ENCODE results near the gene RHBDF1. TPM values are rescaled to one million over a fixed set of nuclear protein-coding genes. Genes with fewer than 3 reads are reported as not detected.
"Not testable (repeated sequence)": the region's sequence is repeated elsewhere in the genome, so short reads cannot be mapped to it uniquely, and the experiment has no call there.

The RHBDF1 gene
- total RNA-seq, 1 experiment from 2014 or later = not detected

- H3K27ac ChIP-seq (ENCODE audit: low read length) = no peak overlapping the region
- H3K4me1 ChIP-seq (ENCODE audit: low read length) = peaks cover 9% of the 10 kb centered on the region
Measured at GRCh38 chr16:35011-35677, 37.3 kb downstream of the RHBDF1 start.

GRCh38 chr16:34648-34987, 37.8 kb downstream of the RHBDF1 start:
- H3K4me3 ChIP-seq (ENCODE audit: low read length) = no peak overlapping the region
- H3K9me3 ChIP-seq (ENCODE audit: low read length) = no peaks in the 10 kb centered on the region
- no peaks in the 10 kb centered on the region for H3K9me2 ChIP-seq (replicated peaks; ENCODE audit: insufficient read depth, low read length)
- no peak overlapping the region for H3K27ac ChIP-seq (ENCODE audit: low read length)
- no peak overlapping the region for H2AFZ ChIP-seq (ENCODE audit: low read length)
- no peaks in the 10 kb centered on the region for H3K79me2 ChIP-seq (ENCODE audit: low read length)
- 0 out of 2 replicates have a peak, but pooled peaks cover 4% of the 10 kb centered on the region for H4K20me1 ChIP-seq (ENCODE audit: insufficient read depth, low read depth, low read length)
- H3K4me2 ChIP-seq (ENCODE audit: low read depth, low read length, poor library complexity, severe bottlenecking) = no peak overlapping the region
- H3K4me1 ChIP-seq (ENCODE audit: low read length) = peaks cover 9% of the 10 kb centered on the region
- no peak for DNase-seq
- H3K9ac ChIP-seq (ENCODE audit: low read length) = no peak overlapping the region
- H3K27me3 ChIP-seq (ENCODE audit: low read length) = no peaks in the 10 kb centered on the region
- peaks cover 3% of the 10 kb centered on the region for H3K36me3 ChIP-seq (ENCODE audit: insufficient read depth, low read length)

More at GRCh38 chr16:35011-35677, 37.3 kb downstream of the RHBDF1 start:
- Histone ChIP-seq H2AFZ (ENCODE audit: low read length) (no peak overlapping the region), H3K79me2 (ENCODE audit: low read length) (no peaks in the 10 kb centered on the region), H3K4me2 (ENCODE audit: low read depth, low read length, poor library complexity, severe bottlenecking) (no peak overlapping the region), H3K9ac (ENCODE audit: low read length) (no peak overlapping the region), H3K9me2 (replicated peaks; ENCODE audit: insufficient read depth, low read length) (no peaks in the 10 kb centered on the region), H3K36me3 (ENCODE audit: insufficient read depth, low read length) (peaks cover 3% of the 10 kb centered on the region), H3K4me3 (ENCODE audit: low read length) (no peak overlapping the region), H3K9me3 (ENCODE audit: low read length) (no peaks in the 10 kb centered on the region), H4K20me1 (ENCODE audit: insufficient read depth, low read depth, low read length) (0 out of 2 replicates have a peak, but pooled peaks cover 4% of the 10 kb centered on the region), H3K27me3 (ENCODE audit: low read length) (no peaks in the 10 kb centered on the region)
- no peak for DNase-seq

GRCh38 chr16:33877-34647, 38.4 kb downstream of the RHBDF1 start:
- no peak overlapping the region for H3K4me3 ChIP-seq (ENCODE audit: low read length)
- DNase-seq = no peak

GRCh38 chr16:33154-33876, 39.1 kb downstream of the RHBDF1 start:
- H3K4me2 ChIP-seq (ENCODE audit: low read depth, low read length, poor library complexity, severe bottlenecking); DNase-seq; H3K9me3 ChIP-seq (ENCODE audit: low read length); H3K79me2 ChIP-seq (ENCODE audit: low read length); H3K27me3 ChIP-seq (ENCODE audit: low read length); H3K4me1 ChIP-seq (ENCODE audit: low read length); H2AFZ ChIP-seq (ENCODE audit: low read length); H3K9ac ChIP-seq (ENCODE audit: low read length); H3K36me3 ChIP-seq (ENCODE audit: insufficient read depth, low read length); H3K4me3 ChIP-seq (ENCODE audit: low read length); H3K9me2 ChIP-seq (replicated peaks; ENCODE audit: insufficient read depth, low read length); H3K27ac ChIP-seq (ENCODE audit: low read length); H4K20me1 ChIP-seq (ENCODE audit: insufficient read depth, low read depth, low read length): not testable (repeated sequence)

More at GRCh38 chr16:33877-34647, 38.4 kb downstream of the RHBDF1 start:
- Histone ChIP-seq H3K9me2 (replicated peaks; ENCODE audit: insufficient read depth, low read length) (no peaks in the 10 kb centered on the region), H3K36me3 (ENCODE audit: insufficient read depth, low read length) (peaks cover 3% of the 10 kb centered on the region), H4K20me1 (ENCODE audit: insufficient read depth, low read depth, low read length) (0 out of 2 replicates have a peak, but pooled peaks cover 4% of the 10 kb centered on the region), H3K9me3 (ENCODE audit: low read length) (no peaks in the 10 kb centered on the region), H2AFZ (ENCODE audit: low read length) (no peak overlapping the region), H3K4me2 (ENCODE audit: low read depth, low read length, poor library complexity, severe bottlenecking) (no peak overlapping the region), H3K27me3 (ENCODE audit: low read length) (no peaks in the 10 kb centered on the region), H3K79me2 (ENCODE audit: low read length) (no peaks in the 10 kb centered on the region), H3K9ac (ENCODE audit: low read length) (no peak overlapping the region), H3K4me1 (ENCODE audit: low read length) (peaks cover 5% of the 10 kb centered on the region), H3K27ac (ENCODE audit: low read length) (no peak overlapping the region)

GRCh38 chr16:30627-31026, 41.8 kb downstream of the RHBDF1 start:
- H3K4me1 ChIP-seq (ENCODE audit: low read length); H3K9me2 ChIP-seq (replicated peaks; ENCODE audit: insufficient read depth, low read length); H2AFZ ChIP-seq (ENCODE audit: low read length); H3K4me3 ChIP-seq (ENCODE audit: low read length); H4K20me1 ChIP-seq (ENCODE audit: insufficient read depth, low read depth, low read length); H3K27me3 ChIP-seq (ENCODE audit: low read length); H3K36me3 ChIP-seq (ENCODE audit: insufficient read depth, low read length); H3K9me3 ChIP-seq (ENCODE audit: low read length); DNase-seq; H3K27ac ChIP-seq (ENCODE audit: low read length); H3K9ac ChIP-seq (ENCODE audit: low read length); H3K79me2 ChIP-seq (ENCODE audit: low read length); H3K4me2 ChIP-seq (ENCODE audit: low read depth, low read length, poor library complexity, severe bottlenecking): not testable (repeated sequence)

GRCh38 chr16:25926-26348, 46.5 kb downstream of the RHBDF1 start:
- not testable (repeated sequence) for H3K36me3 ChIP-seq (ENCODE audit: insufficient read depth, low read length); H4K20me1 ChIP-seq (ENCODE audit: insufficient read depth, low read depth, low read length); H3K27me3 ChIP-seq (ENCODE audit: low read length); DNase-seq; H3K9me2 ChIP-seq (replicated peaks; ENCODE audit: insufficient read depth, low read length); H2AFZ ChIP-seq (ENCODE audit: low read length); H3K9ac ChIP-seq (ENCODE audit: low read length); H3K4me2 ChIP-seq (ENCODE audit: low read depth, low read length, poor library complexity, severe bottlenecking); H3K9me3 ChIP-seq (ENCODE audit: low read length); H3K79me2 ChIP-seq (ENCODE audit: low read length); H3K4me1 ChIP-seq (ENCODE audit: low read length); H3K27ac ChIP-seq (ENCODE audit: low read length); H3K4me3 ChIP-seq (ENCODE audit: low read length)

GRCh38 chr16:24151-24550, 48.3 kb downstream of the RHBDF1 start:
- H3K4me1 ChIP-seq (ENCODE audit: low read length); H3K36me3 ChIP-seq (ENCODE audit: insufficient read depth, low read length): not testable (repeated sequence)

GRCh38 chr16:20886-21285, 51.5 kb downstream of the RHBDF1 start:
- not testable (repeated sequence) for H3K27me3 ChIP-seq (ENCODE audit: low read length); H3K9ac ChIP-seq (ENCODE audit: low read length); H3K36me3 ChIP-seq (ENCODE audit: insufficient read depth, low read length); H2AFZ ChIP-seq (ENCODE audit: low read length); H3K27ac ChIP-seq (ENCODE audit: low read length); H4K20me1 ChIP-seq (ENCODE audit: insufficient read depth, low read depth, low read length); DNase-seq; H3K9me2 ChIP-seq (replicated peaks; ENCODE audit: insufficient read depth, low read length); H3K4me3 ChIP-seq (ENCODE audit: low read length); H3K4me2 ChIP-seq (ENCODE audit: low read depth, low read length, poor library complexity, severe bottlenecking); H3K9me3 ChIP-seq (ENCODE audit: low read length); H3K4me1 ChIP-seq (ENCODE audit: low read length); H3K79me2 ChIP-seq (ENCODE audit: low read length)

More at GRCh38 chr16:24151-24550, 48.3 kb downstream of the RHBDF1 start:
- H3K27me3 ChIP-seq (ENCODE audit: low read length); H2AFZ ChIP-seq (ENCODE audit: low read length); H3K79me2 ChIP-seq (ENCODE audit: low read length); H3K4me2 ChIP-seq (ENCODE audit: low read depth, low read length, poor library complexity, severe bottlenecking); H3K4me3 ChIP-seq (ENCODE audit: low read length); H4K20me1 ChIP-seq (ENCODE audit: insufficient read depth, low read depth, low read length); H3K9me3 ChIP-seq (ENCODE audit: low read length); H3K9ac ChIP-seq (ENCODE audit: low read length); H3K9me2 ChIP-seq (replicated peaks; ENCODE audit: insufficient read depth, low read length); H3K27ac ChIP-seq (ENCODE audit: low read length); DNase-seq: not testable (repeated sequence)
